OCI-LY1 (cell line): ENCODE measurements around the gene SLCO4A1.

Experiments used
- H2AFZ ChIP-seq: fragments of 200-600 bp; sonication (generic), shearing (Covaris generic); 2 replicates; pipeline ENCODE4 v1.6.0; 2014; ENCODE audit warnings: antibody characterized with exemption, mild to moderate bottlenecking, low read length
- H3F3A ChIP-seq: fragments of 200-600 bp; sonication (generic), shearing (Covaris generic); 2 replicates; pipeline ENCODE4 v1.6.0; 2014; ENCODE audit warnings: mild to moderate bottlenecking, antibody characterized with exemption, low read length, moderate library complexity; ENCODE audit not compliant: insufficient read depth
- H3K27ac ChIP-seq: fragments of 200-600 bp; sonication (generic); 2 replicates; pipeline ENCODE4 v1.5.1; 2014; ENCODE audit warnings: low read length, mixed run types, mild to moderate bottlenecking, low read depth; ENCODE audit not compliant: poor library complexity, severe bottlenecking
- H3K27me3 ChIP-seq: fragments of 200-600 bp; sonication (generic); 2 replicates; pipeline ENCODE4 v1.6.0; 2014; ENCODE audit warnings: antibody characterized with exemption, mild to moderate bottlenecking, low read length, moderate library complexity; ENCODE audit not compliant: insufficient read depth
- H3K36me3 ChIP-seq: fragments of 200-600 bp; sonication (generic); 2 replicates; pipeline ENCODE4 v1.6.1; 2014; ENCODE audit warnings: mild to moderate bottlenecking, antibody characterized with exemption, low read length, moderate library complexity, mixed read lengths; ENCODE audit not compliant: insufficient read depth
- H3K4me1 ChIP-seq: fragments of 200-600 bp; sonication (generic); 2 replicates; pipeline ENCODE4 v1.5.1; 2014; ENCODE audit warnings: mild to moderate bottlenecking, low read length, moderate library complexity; ENCODE audit not compliant: insufficient read depth, severe bottlenecking
- H3K4me2 ChIP-seq: fragments of 200-600 bp; sonication (generic), shearing (Covaris generic); 2 replicates; pipeline ENCODE4 v1.6.1; 2014; ENCODE audit warnings: low read length
- H3K4me3 ChIP-seq: fragments of 200-600 bp; sonication (generic); 2 replicates; pipeline ENCODE4 v1.5.1; 2014; ENCODE audit warnings: low read length, low read depth, mild to moderate bottlenecking, mixed read lengths; ENCODE audit not compliant: poor library complexity, severe bottlenecking
- H3K79me2 ChIP-seq: fragments of 200-600 bp; shearing (Covaris generic); 2 replicates; pipeline ENCODE4 v1.6.1; 2016; ENCODE audit warnings: mixed run types, low read length, mixed read lengths; ENCODE audit not compliant: insufficient read depth
- H3K9ac ChIP-seq: fragments of 200-600 bp; sonication (generic), shearing (Covaris generic); 2 replicates; pipeline ENCODE4 v1.6.1; 2014; ENCODE audit warnings: mild to moderate bottlenecking, low read length, mixed read lengths
- H3K9me2 ChIP-seq: fragments of 200-600 bp; sonication (generic), shearing (Covaris generic); 2 replicates; pipeline ENCODE4 v1.6.1; 2014; ENCODE audit warnings: low read depth, mild to moderate bottlenecking, low read length, mixed read lengths
- H3K9me3 ChIP-seq: fragments of 200-600 bp; shearing (Covaris generic); 2 replicates; pipeline ENCODE4 v1.6.1; 2014; ENCODE audit warnings: low read length, mixed read lengths
- H4K20me1 ChIP-seq: fragments of 200-600 bp; sonication (generic), shearing (Covaris generic); 2 replicates; pipeline ENCODE4 v1.6.0; 2016; ENCODE audit warnings: mild to moderate bottlenecking, low read length; ENCODE audit not compliant: insufficient read depth
- CTCF ChIP-seq: fragments of 200-600 bp; sonication (generic), shearing (Covaris generic); IDR thresholded peaks from 2 replicates; pipeline ENCODE4 v1.5.1; 2017; ENCODE audit warnings: mild to moderate bottlenecking, antibody characterized with exemption, low read length, moderate library complexity, mixed read lengths
- EZH2 ChIP-seq: fragments of 200-600 bp; sonication (generic), shearing (Covaris generic); IDR thresholded peaks from 2 replicates; pipeline ENCODE4 v1.8.0; 2017; ENCODE audit warnings: borderline replicate concordance, mixed run types, mild to moderate bottlenecking, antibody characterized with exemption, low read length, moderate library complexity, mixed read lengths

SLCO4A1 gene

GRCh38 chr20:62624325-62624690 lies 18.0 kb upstream of the SLCO4A1 start:
- H3K4me1 ChIP-seq = peaks cover 25% of the 10 kb centered on the region
- no peak overlapping the region for H3K9ac ChIP-seq
- peak overlapping the region; percentile 47 for H3K4me2 ChIP-seq
- no peaks in the 10 kb centered on the region for H3F3A ChIP-seq
- no peaks in the 10 kb centered on the region; the same call in 1 of the 2 replicates for H3K27me3 ChIP-seq
- H3K9me2 ChIP-seq = no peaks in the 10 kb centered on the region
- no peaks in the 10 kb centered on the region for H3K36me3 ChIP-seq
- H3K4me3 ChIP-seq = peak overlapping the region; percentile 24
- H3K27ac ChIP-seq = no peak overlapping the region
- H3K79me2 ChIP-seq = no peaks in the 10 kb centered on the region
- H4K20me1 ChIP-seq = no peaks in the 10 kb centered on the region
- TF ChIP-seq CTCF (peak; percentile 58), EZH2 (no peak)
- H3K9me3 ChIP-seq = no peaks in the 10 kb centered on the region
- H2AFZ ChIP-seq = no peak overlapping the region

GRCh38 chr20:62624719-62625453 lies 17.4 kb upstream of the SLCO4A1 start:
- no peak overlapping the region for H3K27ac ChIP-seq

GRCh38 chr20:62625516-62625915 lies 16.8 kb upstream of the SLCO4A1 start:
- no peak overlapping the region for H3K27ac ChIP-seq
- H4K20me1 ChIP-seq = no peaks in the 10 kb centered on the region
- no peak overlapping the region for H3K4me3 ChIP-seq
- H3K79me2 ChIP-seq = no peaks in the 10 kb centered on the region
- H3K27me3 ChIP-seq = no peaks in the 10 kb centered on the region; the same call in 1 of the 2 replicates
- no peaks in the 10 kb centered on the region for H3K9me3 ChIP-seq
- H3K4me1 ChIP-seq = peaks cover 25% of the 10 kb centered on the region
- H3K9me2 ChIP-seq = no peaks in the 10 kb centered on the region
- no peak overlapping the region for H3K4me2 ChIP-seq
- no peaks in the 10 kb centered on the region for H3K36me3 ChIP-seq
- no peak overlapping the region for H2AFZ ChIP-seq
- no peak for TF ChIP-seq EZH2
- no peak for TF ChIP-seq CTCF
- H3F3A ChIP-seq = no peaks in the 10 kb centered on the region
- no peak overlapping the region for H3K9ac ChIP-seq

More at GRCh38 chr20:62624719-62625453, 17.4 kb upstream of the SLCO4A1 start:
- no peaks in the 10 kb centered on the region for H3K36me3 ChIP-seq
- H3K4me3 ChIP-seq = no peak overlapping the region
- no peaks in the 10 kb centered on the region; the same call in 1 of the 2 replicates for H3K27me3 ChIP-seq
- H3K9me2 ChIP-seq = no peaks in the 10 kb centered on the region
- peaks cover 25% of the 10 kb centered on the region for H3K4me1 ChIP-seq
- no peaks in the 10 kb centered on the region for H3F3A ChIP-seq
- no peaks in the 10 kb centered on the region for H4K20me1 ChIP-seq
- TF ChIP-seq CTCF (no peak), EZH2 (no peak)
- H3K4me2 ChIP-seq = no peak overlapping the region; the same call in 1 of the 2 replicates
- no peak overlapping the region for H3K9ac ChIP-seq
- H3K79me2 ChIP-seq = no peaks in the 10 kb centered on the region
- no peaks in the 10 kb centered on the region for H3K9me3 ChIP-seq
- H2AFZ ChIP-seq = no peak overlapping the region
